ENCODE data around the gene SENP8. TPM values are rescaled to one million over a fixed set of nuclear protein-coding genes. Genes with fewer than 3 reads are reported as not detected.

SENP8 gene
- total and polyA plus RNA-seq, 12 donors = 1.8 to 8.8 (median 6.6) TPM

DNA sequence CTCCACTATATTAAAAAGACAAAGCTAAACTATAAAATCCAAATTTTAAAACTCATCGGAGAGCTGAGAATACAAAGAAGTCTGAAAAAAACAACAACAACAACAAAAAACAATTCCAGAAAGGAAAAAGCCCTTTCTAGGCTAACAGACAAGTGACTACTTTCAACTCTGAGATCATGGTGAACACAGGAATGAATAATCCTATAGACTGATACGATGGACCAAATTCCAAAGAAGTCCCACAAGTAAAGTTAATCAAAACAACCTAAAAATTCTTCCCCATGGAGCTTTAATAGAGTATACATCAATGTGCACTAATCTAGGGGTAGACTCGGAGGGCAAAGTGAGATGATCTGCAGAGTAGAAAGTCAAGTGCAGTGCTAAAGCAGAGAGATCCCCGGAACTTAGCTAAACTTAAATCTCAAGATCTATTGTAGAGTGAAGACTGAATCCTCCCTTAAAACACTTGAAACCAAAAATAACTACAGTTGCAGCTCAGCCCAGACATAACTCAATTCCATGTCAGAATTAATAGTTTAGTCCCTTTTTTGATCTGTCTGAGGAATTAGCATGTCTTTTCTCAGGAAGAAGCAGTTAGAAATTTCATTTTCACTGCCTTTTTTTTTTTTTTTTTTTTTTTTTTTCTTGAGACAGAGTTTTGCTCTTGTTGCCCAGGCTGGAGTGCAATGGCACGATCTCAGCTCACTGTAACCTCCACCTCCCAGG, 43.7 kb upstream of the SENP8 start:
- no peak overlapping the region for H3K4me3 ChIP-seq
- ATAC-seq (no peak), DNase-seq (no peak)
- no peak overlapping the region for H3K27ac ChIP-seq
- TF ChIP-seq, protein P1, sequence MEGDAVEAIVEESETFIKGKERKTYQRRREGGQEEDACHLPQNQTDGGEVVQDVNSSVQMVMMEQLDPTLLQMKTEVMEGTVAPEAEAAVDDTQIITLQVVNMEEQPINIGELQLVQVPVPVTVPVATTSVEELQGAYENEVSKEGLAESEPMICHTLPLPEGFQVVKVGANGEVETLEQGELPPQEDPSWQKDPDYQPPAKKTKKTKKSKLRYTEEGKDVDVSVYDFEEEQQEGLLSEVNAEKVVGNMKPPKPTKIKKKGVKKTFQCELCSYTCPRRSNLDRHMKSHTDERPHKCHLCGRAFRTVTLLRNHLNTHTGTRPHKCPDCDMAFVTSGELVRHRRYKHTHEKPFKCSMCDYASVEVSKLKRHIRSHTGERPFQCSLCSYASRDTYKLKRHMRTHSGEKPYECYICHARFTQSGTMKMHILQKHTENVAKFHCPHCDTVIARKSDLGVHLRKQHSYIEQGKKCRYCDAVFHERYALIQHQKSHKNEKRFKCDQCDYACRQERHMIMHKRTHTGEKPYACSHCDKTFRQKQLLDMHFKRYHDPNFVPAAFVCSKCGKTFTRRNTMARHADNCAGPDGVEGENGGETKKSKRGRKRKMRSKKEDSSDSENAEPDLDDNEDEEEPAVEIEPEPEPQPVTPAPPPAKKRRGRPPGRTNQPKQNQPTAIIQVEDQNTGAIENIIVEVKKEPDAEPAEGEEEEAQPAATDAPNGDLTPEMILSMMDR (IDR thresholded peaks at IDR 0.05) = no peak
- H3K27me3 ChIP-seq = no peaks in the 10 kb centered on the region
- WGBS, 2 donors = 74 to 77% methylated on average over 5 of the region's 5 CpGs
- no peaks in the 10 kb centered on the region for H3K36me3 ChIP-seq
- peaks cover 0 to 13% (median 0%) of the 10 kb centered on the region in 9 donors for H3K4me1 ChIP-seq
- H3K9me3 ChIP-seq = no peaks in the 10 kb centered on the region
- intact Hi-C loops (cut with DNase I) = no loop called here

DNA sequence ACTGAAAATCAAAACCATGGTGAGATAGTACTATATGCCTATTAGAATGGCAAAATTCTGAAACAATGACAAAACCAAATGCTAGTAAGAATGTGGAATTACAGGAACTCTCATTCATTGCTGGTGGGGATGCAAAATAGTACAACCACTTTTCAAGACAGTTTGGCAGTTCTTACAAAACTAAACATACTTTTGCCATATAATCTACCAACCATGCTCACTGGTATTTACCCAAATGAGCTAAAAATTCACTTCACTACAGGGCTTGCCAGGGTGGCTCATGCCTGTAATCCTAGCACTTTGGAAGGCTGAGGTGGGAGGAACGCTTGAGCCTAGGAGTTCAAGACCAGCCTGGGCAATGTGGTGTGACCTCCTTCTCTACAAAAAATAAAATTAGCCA, 40.3 kb upstream of the SENP8 start:
- ATAC-seq (no peak), DNase-seq (no peak)
- H3K27ac ChIP-seq = no peak overlapping the region
- TF ChIP-seq, protein P1 (IDR thresholded peaks at IDR 0.05) = no peak
- H3K9me3 ChIP-seq = no peaks in the 10 kb centered on the region
- 93 to 98% methylated on average over 1 of the region's 1 CpG for WGBS, 2 donors
- intact Hi-C loops (cut with DNase I) = no loop called here
- H3K27me3 ChIP-seq = no peaks in the 10 kb centered on the region
- peaks cover 0 to 23% (median 0%) of the 10 kb centered on the region in 9 donors for H3K4me1 ChIP-seq
- H3K4me3 ChIP-seq = no peak overlapping the region
- H3K36me3 ChIP-seq = no peaks in the 10 kb centered on the region

DNA sequence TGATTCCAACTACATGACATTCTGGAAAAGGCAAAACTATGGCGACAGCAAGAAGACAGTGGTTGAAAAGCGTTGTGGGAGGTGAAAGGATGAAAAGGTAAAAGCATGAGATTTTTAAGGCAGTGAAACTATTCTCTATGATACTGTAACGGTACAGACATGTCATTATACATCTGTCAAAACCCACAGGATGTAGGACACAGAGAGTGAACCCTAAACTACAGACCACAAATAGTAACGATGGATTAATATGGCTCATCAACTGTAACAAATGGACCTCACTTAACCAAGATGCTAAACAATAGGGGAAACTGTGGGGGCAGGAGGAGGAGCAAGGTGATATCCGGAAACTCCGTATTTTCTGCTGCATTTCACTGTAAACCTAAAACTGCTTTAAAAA, 39.3 kb upstream of the SENP8 start:
- DNase-seq (no peak), ATAC-seq (no peak)
- intact Hi-C loops (cut with DNase I) = no loop called here
- Histone ChIP-seq H3K27me3 (no peaks in the 10 kb centered on the region), H3K27ac (no peak overlapping the region), H3K9me3 (no peaks in the 10 kb centered on the region), H3K4me1 (peaks cover 0 to 23% (median 0%) of the 10 kb centered on the region in 9 donors), H3K4me3 (no peak overlapping the region), H3K36me3 (no peaks in the 10 kb centered on the region)
- WGBS, 2 donors = 91 to 93% methylated on average over 6 of the region's 6 CpGs
- TF ChIP-seq, protein P1 (IDR thresholded peaks at IDR 0.05) = no peak

DNA sequence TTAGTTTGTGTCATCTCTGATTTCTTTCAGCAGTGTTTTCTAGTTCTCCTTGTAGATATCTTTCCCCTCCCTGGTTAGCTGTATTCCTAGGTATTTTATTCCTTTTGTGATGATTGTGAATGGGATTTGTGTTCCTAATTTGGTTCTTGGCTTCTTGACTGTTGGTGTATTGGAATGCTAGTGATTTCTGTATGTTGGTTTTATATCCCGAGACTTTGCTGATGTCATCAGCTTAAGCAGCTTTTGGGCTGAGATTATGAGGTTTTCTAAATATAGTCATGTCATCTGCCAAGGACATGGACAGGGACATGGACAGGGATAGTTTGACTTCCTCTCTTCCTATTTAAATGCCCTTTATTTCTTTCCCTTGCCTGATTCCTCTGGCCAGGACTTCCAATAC, 36.0 kb upstream of the SENP8 start:
- intact Hi-C loops (cut with DNase I) = no loop called here
- Histone ChIP-seq H3K9me3 (no peaks in the 10 kb centered on the region), H3K27me3 (no peaks in the 10 kb centered on the region), H3K36me3 (no peaks in the 10 kb centered on the region), H3K27ac (no peak overlapping the region), H3K4me1 (peaks cover 0 to 27% (median 0%) of the 10 kb centered on the region in 9 donors), H3K4me3 (no peak overlapping the region)
- no peak for ATAC-seq
- WGBS, 2 donors = 83 to 92% methylated on average over 1 of the region's 1 CpG
- no peak for DNase-seq
- TF ChIP-seq, protein P1 (IDR thresholded peaks at IDR 0.05) = no peak
